Measurements from ENCODE around the gene FKBP2.

The FKBP2 gene

DNA sequence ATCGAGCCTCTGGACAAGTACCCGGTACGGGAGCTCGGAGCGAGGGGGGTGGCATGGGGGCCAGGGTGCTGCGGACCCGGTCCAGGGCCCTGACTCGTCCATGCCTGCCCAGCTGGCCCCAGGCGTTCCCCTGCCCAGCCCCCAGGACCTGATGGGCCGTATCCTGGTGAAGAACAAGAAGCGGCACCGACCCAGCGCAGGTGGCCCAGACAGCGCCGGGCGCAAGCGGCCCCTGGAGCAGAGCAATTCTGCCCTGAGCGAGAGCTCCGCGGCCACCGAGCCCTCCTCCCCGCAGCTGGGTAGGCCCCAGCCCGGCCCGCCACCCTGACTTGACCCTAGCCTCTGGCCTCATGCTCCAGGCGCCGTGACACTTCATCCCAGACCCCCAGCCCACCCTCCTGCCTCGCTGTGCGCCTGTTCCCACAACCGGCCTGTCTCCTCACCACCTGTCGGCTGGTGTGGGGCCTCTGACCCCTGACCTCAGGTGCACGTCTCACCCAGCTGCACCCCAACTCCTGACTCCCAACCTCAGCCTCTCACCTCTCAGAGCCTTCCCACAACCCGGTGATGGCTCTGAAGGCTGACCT is 18.1 kb downstream of the FKBP2 start:
- H3K4me1 ChIP-seq (ENCODE audit: insufficient read depth, low read length, poor library complexity, severe bottlenecking) = no peaks in the 10 kb centered on the region
- H3F3A ChIP-seq (ENCODE audit: low read depth) = no peaks in the 10 kb centered on the region
- H2AFZ ChIP-seq (ENCODE audit: low read length) = no peak overlapping the region
- no peaks in the 10 kb centered on the region for H3K36me3 ChIP-seq (ENCODE audit: insufficient read depth, low read length)
- TF ChIP-seq, protein P1, sequence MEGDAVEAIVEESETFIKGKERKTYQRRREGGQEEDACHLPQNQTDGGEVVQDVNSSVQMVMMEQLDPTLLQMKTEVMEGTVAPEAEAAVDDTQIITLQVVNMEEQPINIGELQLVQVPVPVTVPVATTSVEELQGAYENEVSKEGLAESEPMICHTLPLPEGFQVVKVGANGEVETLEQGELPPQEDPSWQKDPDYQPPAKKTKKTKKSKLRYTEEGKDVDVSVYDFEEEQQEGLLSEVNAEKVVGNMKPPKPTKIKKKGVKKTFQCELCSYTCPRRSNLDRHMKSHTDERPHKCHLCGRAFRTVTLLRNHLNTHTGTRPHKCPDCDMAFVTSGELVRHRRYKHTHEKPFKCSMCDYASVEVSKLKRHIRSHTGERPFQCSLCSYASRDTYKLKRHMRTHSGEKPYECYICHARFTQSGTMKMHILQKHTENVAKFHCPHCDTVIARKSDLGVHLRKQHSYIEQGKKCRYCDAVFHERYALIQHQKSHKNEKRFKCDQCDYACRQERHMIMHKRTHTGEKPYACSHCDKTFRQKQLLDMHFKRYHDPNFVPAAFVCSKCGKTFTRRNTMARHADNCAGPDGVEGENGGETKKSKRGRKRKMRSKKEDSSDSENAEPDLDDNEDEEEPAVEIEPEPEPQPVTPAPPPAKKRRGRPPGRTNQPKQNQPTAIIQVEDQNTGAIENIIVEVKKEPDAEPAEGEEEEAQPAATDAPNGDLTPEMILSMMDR (conservative IDR thresholded peaks at IDR 0.05; ENCODE audit: low read length) = no peak
- TF ChIP-seq EZH2phosphoT487 (IDR thresholded peaks at IDR 0.05; ENCODE audit: borderline replicate concordance) = no peak
- H3K9me3 ChIP-seq (ENCODE audit: insufficient read depth, low read depth, low read length) = no peaks in the 10 kb centered on the region
- H3K9me2 ChIP-seq (replicated peaks; ENCODE audit: low read depth, low read length) = no peaks in the 10 kb centered on the region
- H3K4me3 ChIP-seq (ENCODE audit: low read length, poor library complexity, severe bottlenecking) = no peak overlapping the region
- no peaks in the 10 kb centered on the region for H4K20me1 ChIP-seq (ENCODE audit: insufficient read depth, low read length, poor library complexity, severe bottlenecking)
- no peak overlapping the region for H3K4me2 ChIP-seq (ENCODE audit: low read depth, low read length, poor library complexity, severe bottlenecking)
- H3K9ac ChIP-seq (ENCODE audit: low read depth, low read length, poor library complexity, severe bottlenecking) = no peak overlapping the region
- H3K27me3 ChIP-seq (ENCODE audit: insufficient read depth, low read length, poor library complexity, severe bottlenecking) = no peaks in the 10 kb centered on the region
- no peaks in the 10 kb centered on the region for H3K79me2 ChIP-seq (ENCODE audit: insufficient read depth, low read length)

DNA sequence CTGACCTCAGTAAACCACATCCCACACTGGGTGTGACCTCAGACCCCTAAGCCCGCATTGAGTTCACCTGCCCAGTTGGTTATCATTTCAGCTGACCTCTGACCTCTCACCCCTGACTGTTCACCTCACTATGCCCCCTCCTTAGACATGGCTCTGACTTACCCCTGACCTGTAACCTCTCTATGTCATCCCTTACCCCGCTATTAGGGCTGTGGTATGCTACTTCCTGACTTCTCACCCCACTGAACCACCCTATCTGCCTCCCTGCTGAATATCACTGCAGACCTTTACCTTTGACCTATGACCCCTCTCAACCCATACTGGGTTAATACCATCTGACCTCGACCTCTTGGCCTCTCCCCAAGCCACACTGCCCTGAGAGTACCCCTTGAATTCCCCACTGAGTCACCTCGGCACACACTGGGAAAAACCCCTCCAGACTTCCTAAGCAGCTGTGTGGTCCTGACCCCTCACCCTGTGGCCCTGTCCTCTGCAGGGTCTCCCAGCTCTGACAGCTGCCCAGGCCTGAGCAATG is 18.7 kb downstream of the FKBP2 start:
- H3K36me3 ChIP-seq (ENCODE audit: insufficient read depth, low read length) = no peaks in the 10 kb centered on the region
- H3K27me3 ChIP-seq (ENCODE audit: insufficient read depth, low read length, poor library complexity, severe bottlenecking) = no peaks in the 10 kb centered on the region
- H4K20me1 ChIP-seq (ENCODE audit: insufficient read depth, low read length, poor library complexity, severe bottlenecking) = no peaks in the 10 kb centered on the region
- no peaks in the 10 kb centered on the region for H3K9me3 ChIP-seq (ENCODE audit: insufficient read depth, low read depth, low read length)
- H3K4me2 ChIP-seq (ENCODE audit: low read depth, low read length, poor library complexity, severe bottlenecking) = no peak overlapping the region
- no peak overlapping the region for H3K4me3 ChIP-seq (ENCODE audit: low read length, poor library complexity, severe bottlenecking)
- TF ChIP-seq, protein P1 (conservative IDR thresholded peaks at IDR 0.05; ENCODE audit: low read length) = no peak
- TF ChIP-seq EZH2phosphoT487 (IDR thresholded peaks at IDR 0.05; ENCODE audit: borderline replicate concordance) = no peak
- no peak overlapping the region for H2AFZ ChIP-seq (ENCODE audit: low read length)
- H3K79me2 ChIP-seq (ENCODE audit: insufficient read depth, low read length) = no peaks in the 10 kb centered on the region
- H3F3A ChIP-seq (ENCODE audit: low read depth) = no peaks in the 10 kb centered on the region
- H3K9me2 ChIP-seq (replicated peaks; ENCODE audit: low read depth, low read length) = no peaks in the 10 kb centered on the region
- no peaks in the 10 kb centered on the region for H3K4me1 ChIP-seq (ENCODE audit: insufficient read depth, low read length, poor library complexity, severe bottlenecking)
- no peak overlapping the region for H3K9ac ChIP-seq (ENCODE audit: low read depth, low read length, poor library complexity, severe bottlenecking)

DNA sequence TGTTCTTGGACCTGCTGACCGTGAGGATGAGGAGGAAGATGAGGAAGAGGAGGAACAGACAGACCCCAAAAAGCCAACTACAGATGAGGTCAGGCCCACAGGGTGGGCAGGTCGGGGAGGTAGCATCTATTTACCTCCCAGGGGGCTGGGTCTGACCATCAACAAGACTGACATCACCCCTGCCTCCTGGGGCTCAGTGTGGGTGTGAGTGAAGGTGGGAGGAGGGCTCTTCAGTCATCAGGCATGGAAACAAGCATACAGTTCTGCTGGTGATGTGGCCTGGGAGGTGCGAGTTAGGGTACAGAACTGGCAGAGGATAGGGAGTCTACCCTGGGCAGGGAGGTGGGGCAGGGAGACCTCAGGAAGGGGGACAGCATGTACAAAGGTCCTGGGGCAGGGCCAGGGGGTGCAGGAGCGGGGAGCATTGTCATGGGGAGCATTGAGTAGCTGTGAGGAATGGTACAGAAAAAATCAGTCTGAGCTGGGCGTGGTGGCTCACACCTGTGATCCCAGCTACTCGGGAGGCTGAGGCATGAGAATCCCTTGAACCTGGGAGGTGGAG is 19.3 kb downstream of the FKBP2 start:
- no peaks in the 10 kb centered on the region for H3K9me2 ChIP-seq (replicated peaks; ENCODE audit: low read depth, low read length)
- no peaks in the 10 kb centered on the region for H3K36me3 ChIP-seq (ENCODE audit: insufficient read depth, low read length)
- no peaks in the 10 kb centered on the region for H3K79me2 ChIP-seq (ENCODE audit: insufficient read depth, low read length)
- H4K20me1 ChIP-seq (ENCODE audit: insufficient read depth, low read length, poor library complexity, severe bottlenecking) = no peaks in the 10 kb centered on the region
- H3K9me3 ChIP-seq (ENCODE audit: insufficient read depth, low read depth, low read length) = no peaks in the 10 kb centered on the region
- no peak overlapping the region for H2AFZ ChIP-seq (ENCODE audit: low read length)
- H3K9ac ChIP-seq (ENCODE audit: low read depth, low read length, poor library complexity, severe bottlenecking) = no peak overlapping the region
- no peaks in the 10 kb centered on the region for H3K27me3 ChIP-seq (ENCODE audit: insufficient read depth, low read length, poor library complexity, severe bottlenecking)
- no peak overlapping the region for H3K4me3 ChIP-seq (ENCODE audit: low read length, poor library complexity, severe bottlenecking)
- H3K4me2 ChIP-seq (ENCODE audit: low read depth, low read length, poor library complexity, severe bottlenecking) = no peak overlapping the region
- no peak for TF ChIP-seq EZH2phosphoT487 (IDR thresholded peaks at IDR 0.05; ENCODE audit: borderline replicate concordance)
- TF ChIP-seq, protein P1 (conservative IDR thresholded peaks at IDR 0.05; ENCODE audit: low read length) = no peak
- H3F3A ChIP-seq (ENCODE audit: low read depth) = no peaks in the 10 kb centered on the region
- H3K4me1 ChIP-seq (ENCODE audit: insufficient read depth, low read length, poor library complexity, severe bottlenecking) = no peaks in the 10 kb centered on the region
